HUES48 (cell line): ENCODE measurements around the gene CFAP97D2.
"Not testable (repeated sequence)": the region's sequence is repeated elsewhere in the genome, so short reads cannot be mapped to it uniquely, and the experiment has no call there.

Experiments
- H3K27ac ChIP-seq: one replicate; pipeline ENCODE4 v1.7.0; 2013; ENCODE audit warnings: low read depth, low read length, inconsistent platforms
- H3K27me3 ChIP-seq: 2 replicates; pipeline ENCODE4 v1.6.1; 2013; ENCODE audit warnings: mild to moderate bottlenecking, low read length; ENCODE audit not compliant: control insufficient read depth, insufficient read depth
- H3K36me3 ChIP-seq: 2 replicates; pipeline ENCODE4 v1.6.1; 2013; ENCODE audit warnings: low read length; ENCODE audit not compliant: control insufficient read depth, insufficient read depth
- H3K4me1 ChIP-seq: 2 replicates; pipeline ENCODE4 v1.6.1; 2013; ENCODE audit warnings: mild to moderate bottlenecking, low read length; ENCODE audit not compliant: control insufficient read depth, insufficient read depth
- H3K4me3 ChIP-seq: 2 replicates; pipeline ENCODE4 v1.5.1; 2013; ENCODE audit warnings: mild to moderate bottlenecking, low read depth, low read length
- H3K9ac ChIP-seq: 2 replicates; pipeline ENCODE4 v1.6.1; 2013; ENCODE audit warnings: mild to moderate bottlenecking, low read depth, low read length, moderate library complexity
- H3K9me3 ChIP-seq: 2 replicates; pipeline ENCODE4 v1.6.1; 2013; ENCODE audit warnings: low read length; ENCODE audit not compliant: control insufficient read depth, insufficient read depth

CFAP97D2 gene

GRCh38 chr13:114185182-114185971, 6.3 kb downstream of the CFAP97D2 start:
- Histone ChIP-seq H3K36me3 (no peaks in the 10 kb centered on the region), H3K4me3 (no peak overlapping the region)

DNA sequence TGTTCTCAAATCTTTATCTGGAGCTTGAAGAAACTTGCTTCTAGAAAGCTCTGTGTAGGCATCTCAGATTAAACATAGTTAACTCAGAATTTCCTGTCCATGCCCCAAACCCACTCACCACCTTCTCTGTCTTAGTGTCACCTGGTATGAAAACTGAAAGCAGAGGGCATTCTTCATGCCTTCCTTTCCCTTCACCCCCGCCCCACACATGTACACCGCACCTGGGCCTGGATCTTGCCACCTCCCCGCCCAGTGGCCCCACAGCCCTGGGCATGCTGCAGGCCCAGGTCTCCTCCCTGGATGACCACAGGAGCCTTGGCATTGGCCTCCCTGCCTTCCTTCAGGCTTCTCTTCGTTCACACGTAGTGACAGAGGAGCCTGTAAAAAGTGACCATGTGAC, 15.8 kb downstream of the CFAP97D2 start:
- H3K9ac ChIP-seq = no peak overlapping the region
- no peak overlapping the region for H3K4me3 ChIP-seq
- no peaks in the 10 kb centered on the region for H3K36me3 ChIP-seq
- H3K9me3 ChIP-seq = 0 out of 2 replicates have a peak, but pooled peaks cover 3% of the 10 kb centered on the region
- peaks cover 2% of the 10 kb centered on the region for H3K27me3 ChIP-seq
- H3K4me1 ChIP-seq = no peaks in the 10 kb centered on the region
- no peak overlapping the region for H3K27ac ChIP-seq

More at GRCh38 chr13:114185182-114185971, 6.3 kb downstream of the CFAP97D2 start:
- H3K27ac ChIP-seq = no peak overlapping the region
- peaks cover 3% of the 10 kb centered on the region; the same call in 1 of the 2 replicates for H3K9me3 ChIP-seq
- H3K9ac ChIP-seq = no peak overlapping the region
- no peaks in the 10 kb centered on the region for H3K27me3 ChIP-seq
- no peaks in the 10 kb centered on the region for H3K4me1 ChIP-seq

DNA sequence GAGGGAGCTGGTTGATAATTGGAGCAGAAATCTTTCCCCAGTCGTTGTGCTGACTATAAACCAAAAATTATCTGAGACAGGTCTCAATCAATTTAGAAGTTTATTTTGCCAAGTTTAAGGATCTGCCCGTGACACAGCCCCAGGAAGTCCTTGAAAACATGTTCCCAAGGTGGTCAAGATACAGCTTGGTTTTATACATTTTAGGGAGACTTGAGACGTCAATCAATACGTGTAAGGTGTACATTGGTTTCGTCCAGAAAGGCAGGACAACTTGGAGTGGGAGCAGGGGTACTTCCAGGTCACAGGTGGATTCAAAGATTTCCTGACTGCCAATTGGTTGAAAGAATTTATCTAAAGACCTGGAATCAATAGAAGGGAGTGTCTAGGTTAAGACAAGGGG, 17.6 kb downstream of the CFAP97D2 start:
- Histone ChIP-seq H3K9me3 (no peaks in the 10 kb centered on the region), H3K27ac (no peak overlapping the region), H3K36me3 (no peaks in the 10 kb centered on the region)

GRCh38 chr13:114198556-114198955, 19.5 kb downstream of the CFAP97D2 start:
- no peaks in the 10 kb centered on the region for H3K9me3 ChIP-seq
- H3K4me3 ChIP-seq = no peak overlapping the region
- H3K27me3 ChIP-seq = peaks cover 14% of the 10 kb centered on the region
- peaks cover 7% of the 10 kb centered on the region; the same call in 1 of the 2 replicates for H3K4me1 ChIP-seq
- H3K9ac ChIP-seq = no peak overlapping the region
- no peaks in the 10 kb centered on the region for H3K36me3 ChIP-seq
- H3K27ac ChIP-seq = no peak overlapping the region

More for the DNA sequence above, 17.6 kb downstream of the CFAP97D2 start:
- peaks cover 7% of the 10 kb centered on the region; the same call in 1 of the 2 replicates for H3K4me1 ChIP-seq
- peaks cover 14% of the 10 kb centered on the region for H3K27me3 ChIP-seq
- no peak overlapping the region for H3K9ac ChIP-seq
- no peak overlapping the region for H3K4me3 ChIP-seq

DNA sequence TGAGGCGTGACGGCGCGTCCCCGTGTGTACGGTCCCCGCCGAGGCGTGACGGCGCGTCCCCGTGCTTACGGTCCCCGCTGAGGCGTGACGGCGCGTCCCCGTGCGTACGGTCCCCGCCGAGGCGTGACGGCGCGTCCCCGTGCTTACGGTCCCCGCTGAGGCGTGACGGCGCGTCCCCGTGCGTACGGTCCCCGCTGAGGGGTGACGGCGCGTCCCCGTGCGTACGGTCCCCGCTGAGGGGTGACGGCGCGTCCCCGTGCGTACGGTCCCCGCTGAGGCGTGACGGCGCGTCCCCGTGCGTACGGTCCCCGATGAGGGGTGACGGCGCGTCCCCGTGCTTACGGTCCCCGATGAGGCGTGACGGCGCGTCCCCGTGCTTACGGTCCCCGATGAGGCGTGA, 20.5 kb downstream of the CFAP97D2 start:
- H3K27ac ChIP-seq, H3K9me3 ChIP-seq, H3K36me3 ChIP-seq, H3K4me1 ChIP-seq, H3K9ac ChIP-seq: not testable (repeated sequence)
- peak overlapping the region; percentile 39; the same call in 1 of the 2 replicates for H3K4me3 ChIP-seq
- peaks cover 14% of the 10 kb centered on the region for H3K27me3 ChIP-seq

DNA sequence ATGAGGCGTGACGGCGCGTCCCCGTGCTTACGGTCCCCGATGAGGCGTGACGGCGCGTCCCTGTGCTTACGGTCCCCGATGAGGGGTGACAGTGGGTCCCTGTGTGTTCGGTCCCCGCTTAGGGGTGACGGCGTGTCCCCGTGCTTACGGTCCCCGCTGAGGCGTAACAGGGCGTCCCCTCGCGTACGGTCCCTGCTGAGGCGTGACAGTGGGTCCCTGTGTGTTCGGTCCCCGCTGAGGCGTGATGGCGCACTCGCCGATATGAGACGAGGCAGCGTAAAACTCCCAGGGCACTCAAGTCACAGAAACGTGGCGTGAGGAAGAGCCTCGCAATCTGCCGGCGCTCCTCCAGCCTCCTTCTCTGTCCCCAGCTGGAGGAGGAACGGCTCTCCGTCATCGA, 20.9 kb downstream of the CFAP97D2 start:
- Histone ChIP-seq H3K4me3 (peak overlapping the region; percentile 39), H3K9ac (no peak overlapping the region), H3K9me3 (no peaks in the 10 kb centered on the region), H3K36me3 (no peaks in the 10 kb centered on the region), H3K27me3 (peaks cover 14% of the 10 kb centered on the region), H3K4me1 (peaks cover 7% of the 10 kb centered on the region; the same call in 1 of the 2 replicates), H3K27ac (no peak overlapping the region)

- H3K9ac ChIP-seq = no peak overlapping the region
- peaks cover 14% of the 10 kb centered on the region for H3K27me3 ChIP-seq
- no peaks in the 10 kb centered on the region for H3K36me3 ChIP-seq
- peaks cover 7% of the 10 kb centered on the region; the same call in 1 of the 2 replicates for H3K4me1 ChIP-seq
- peak overlapping the region; percentile 39 for H3K4me3 ChIP-seq
- H3K27ac ChIP-seq = no peak overlapping the region
- no peaks in the 10 kb centered on the region for H3K9me3 ChIP-seq
Observed at GRCh38 chr13:114200399-114200911, 21.4 kb downstream of the CFAP97D2 start.

DNA sequence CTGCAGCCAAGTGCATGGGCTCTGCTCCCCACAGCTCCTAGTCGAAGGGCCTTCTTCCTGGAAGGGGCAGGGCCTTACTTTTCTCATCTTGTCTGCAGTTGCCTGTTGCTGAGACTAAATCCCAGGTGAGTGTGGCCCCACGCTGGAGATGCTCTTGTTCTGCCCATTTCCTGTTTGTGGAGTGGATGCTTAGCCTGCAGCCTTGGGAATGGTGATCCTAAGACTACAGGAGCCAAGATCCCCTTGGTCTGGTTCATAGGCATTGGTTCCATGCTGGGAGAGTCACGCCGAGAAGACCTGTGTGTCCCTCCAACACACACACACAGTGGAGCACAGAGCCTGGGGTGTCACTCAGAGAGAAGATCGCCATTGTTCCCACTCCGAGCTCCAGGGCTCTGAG, 23.5 kb downstream of the CFAP97D2 start:
- Histone ChIP-seq H3K4me3 (no peak overlapping the region), H3K4me1 (peaks cover 7% of the 10 kb centered on the region; the same call in 1 of the 2 replicates), H3K27ac (no peak overlapping the region), H3K36me3 (no peaks in the 10 kb centered on the region), H3K9ac (no peak overlapping the region), H3K27me3 (peaks cover 14% of the 10 kb centered on the region), H3K9me3 (peaks cover 8% of the 10 kb centered on the region)

DNA sequence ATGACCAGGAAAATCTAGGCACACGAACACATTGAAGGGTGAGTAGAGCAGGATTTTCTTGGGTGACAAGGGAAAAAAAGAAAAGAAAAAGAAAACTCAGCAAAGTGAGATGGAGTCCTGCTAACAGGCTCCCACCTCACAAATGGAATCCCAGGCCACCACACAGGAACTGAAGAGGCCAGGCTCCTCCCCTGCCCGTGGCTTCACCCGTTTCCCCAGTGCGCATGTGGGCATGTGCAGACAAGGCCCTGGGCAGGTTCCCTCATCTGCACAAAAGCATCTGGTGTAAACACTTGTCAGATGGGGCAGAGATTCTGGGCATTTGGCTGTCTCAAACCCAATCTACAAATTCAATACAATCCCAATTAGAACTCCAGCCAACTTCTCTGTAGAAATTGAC, 24.5 kb downstream of the CFAP97D2 start:
- no peak overlapping the region for H3K9ac ChIP-seq
- peaks cover 18% of the 10 kb centered on the region for H3K9me3 ChIP-seq
- no peaks in the 10 kb centered on the region for H3K36me3 ChIP-seq
- H3K4me1 ChIP-seq = peaks cover 7% of the 10 kb centered on the region; the same call in 1 of the 2 replicates
- peaks cover 14% of the 10 kb centered on the region for H3K27me3 ChIP-seq
- H3K4me3 ChIP-seq = no peak overlapping the region
- H3K27ac ChIP-seq = no peak overlapping the region

GRCh38 chr13:114204894-114205293, 25.8 kb downstream of the CFAP97D2 start:
- no peaks in the 10 kb centered on the region for H3K36me3 ChIP-seq
- H3K27ac ChIP-seq = no peak overlapping the region
- no peak overlapping the region for H3K9ac ChIP-seq
- H3K9me3 ChIP-seq = peaks cover 18% of the 10 kb centered on the region
- H3K4me3 ChIP-seq = no peak overlapping the region
- H3K27me3 ChIP-seq = peaks cover 12% of the 10 kb centered on the region
- H3K4me1 ChIP-seq = peaks cover 7% of the 10 kb centered on the region; the same call in 1 of the 2 replicates

- H3K4me3 ChIP-seq = no peak overlapping the region
- peaks cover 18% of the 10 kb centered on the region for H3K9me3 ChIP-seq
- H3K36me3 ChIP-seq = no peaks in the 10 kb centered on the region
- no peak overlapping the region for H3K27ac ChIP-seq
- no peaks in the 10 kb centered on the region for H3K4me1 ChIP-seq
- no peak overlapping the region for H3K9ac ChIP-seq
- no peaks in the 10 kb centered on the region for H3K27me3 ChIP-seq
Observed at GRCh38 chr13:114208134-114208533, 29.1 kb downstream of the CFAP97D2 start.
